Activated CD4-positive, alpha-beta T cell treated with anti-CD3 and anti-CD28 coated beads for 24 hours (primary cell): ENCODE data around the gene SDCCAG8.

Source experiments
- DNase-seq, 2 donors: peaks; one replicate each; pipeline ENCODE4 v3.0.0-alpha.2; 2020; ENCODE audit warnings: low read depth in 2 of 2

SDCCAG8 gene

DNA sequence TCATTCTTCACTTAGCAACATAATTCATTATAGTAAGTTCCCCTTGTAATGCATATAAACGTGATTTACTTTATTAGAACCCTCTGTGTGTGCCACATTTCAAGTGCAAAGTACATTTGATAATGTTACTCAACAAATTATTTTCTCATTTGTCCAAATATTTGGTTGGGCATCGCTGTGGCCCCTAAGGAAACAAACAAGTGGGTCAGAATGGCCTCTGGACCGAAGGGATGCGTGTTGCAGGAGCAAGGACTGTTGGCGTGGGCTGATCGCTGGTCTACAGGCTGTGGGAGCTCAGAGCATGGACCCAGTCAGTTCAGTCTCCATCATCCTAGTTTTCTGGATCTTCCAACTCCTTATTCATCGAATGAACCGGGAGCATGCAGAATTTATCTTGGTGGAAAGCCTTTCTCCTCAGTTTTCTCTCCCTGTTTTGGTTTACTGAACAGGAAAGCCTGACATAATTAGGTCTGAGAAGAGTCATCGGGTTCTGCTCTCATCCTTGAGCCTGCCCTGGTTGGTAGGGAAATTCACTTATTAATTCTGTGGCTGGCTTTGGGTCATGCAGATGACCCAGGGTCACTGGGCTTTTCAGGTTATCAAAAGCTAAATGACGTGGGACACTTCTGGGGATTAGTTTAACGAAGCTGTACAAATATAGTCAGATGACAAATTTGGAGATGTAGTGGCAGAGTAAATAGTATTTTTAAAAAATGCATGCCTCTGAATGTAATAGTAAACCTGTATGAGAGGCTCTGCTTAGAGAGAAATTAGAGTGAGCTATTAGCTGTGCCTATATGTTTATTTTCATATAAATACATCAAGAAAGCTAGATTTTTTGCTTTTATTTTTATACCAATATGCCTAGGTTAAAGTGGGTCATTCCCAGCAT lies 200.2 kb downstream of the SDCCAG8 start:
- DNase-seq = no peak

GRCh38 chr1:243457363-243457982 lies 201.6 kb downstream of the SDCCAG8 start:
- DNase-seq = no peak

- DNase-seq = no peak
Observed at GRCh38 chr1:243459059-243459458, 203.2 kb downstream of the SDCCAG8 start.

GRCh38 chr1:243461700-243462099 lies 205.9 kb downstream of the SDCCAG8 start:
- no peak for DNase-seq

GRCh38 chr1:243462929-243463697 lies 207.3 kb downstream of the SDCCAG8 start:
- no peak for DNase-seq

GRCh38 chr1:243465081-243465480 lies 209.2 kb downstream of the SDCCAG8 start:
- no peak for DNase-seq

DNA sequence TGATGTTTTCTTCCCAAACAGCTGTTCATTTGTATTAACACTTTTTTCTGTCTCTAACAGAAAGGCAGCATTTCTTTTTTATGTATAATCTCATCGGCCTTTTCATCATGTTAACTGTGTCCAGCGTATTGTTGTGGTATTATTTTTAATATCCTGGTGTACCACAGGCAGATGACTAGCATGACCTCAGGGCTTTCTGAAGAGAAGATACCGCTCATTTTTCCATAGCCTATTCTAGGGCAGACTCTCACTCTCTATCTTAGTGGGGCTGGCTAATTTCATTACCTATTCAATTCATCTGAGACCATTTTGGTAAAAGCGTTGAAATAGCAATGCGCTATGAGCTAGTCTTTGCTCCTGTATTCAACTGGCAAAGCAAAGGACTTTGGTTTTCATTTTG lies 209.9 kb downstream of the SDCCAG8 start:
- no peak for DNase-seq

DNA sequence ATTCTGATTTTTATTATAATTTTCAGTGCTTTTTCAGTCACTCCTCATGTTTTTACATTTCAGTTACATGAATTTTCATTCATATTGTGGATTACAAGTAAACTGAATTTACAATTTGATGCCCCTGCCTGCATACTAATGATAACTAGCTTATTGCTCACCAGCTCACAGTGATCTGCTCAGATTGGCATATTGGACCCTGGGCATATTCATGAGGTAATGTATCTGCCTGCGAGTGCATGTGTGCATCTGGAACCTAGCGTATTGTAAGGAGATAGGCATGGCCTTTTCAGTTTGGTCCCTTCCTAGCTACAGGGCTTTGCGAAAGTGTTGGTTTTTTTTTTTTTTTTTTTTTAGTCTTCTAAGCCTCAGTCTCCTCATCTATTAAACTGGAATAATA lies 213.7 kb downstream of the SDCCAG8 start:
- no peak for DNase-seq

DNA sequence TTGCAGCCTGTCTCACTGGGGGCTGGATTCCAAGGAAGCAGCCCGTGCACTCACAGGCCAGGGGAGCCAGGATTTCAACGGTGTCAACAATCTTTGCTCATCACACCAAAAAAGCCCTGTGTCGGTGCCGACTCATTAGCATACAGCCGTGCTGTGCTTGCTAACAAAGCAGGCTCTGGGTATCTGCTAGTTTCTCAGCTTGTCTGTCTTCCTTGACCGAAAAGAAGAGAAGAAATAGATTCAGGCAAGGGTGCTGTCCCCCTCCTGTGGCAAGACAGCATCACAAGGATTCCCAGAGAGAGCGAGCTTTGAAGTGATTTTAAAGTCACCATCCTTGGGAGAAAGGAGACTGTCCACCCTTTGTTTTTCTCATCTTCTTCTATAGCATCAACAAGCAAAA lies 214.7 kb downstream of the SDCCAG8 start:
- DNase-seq = no peak

DNA sequence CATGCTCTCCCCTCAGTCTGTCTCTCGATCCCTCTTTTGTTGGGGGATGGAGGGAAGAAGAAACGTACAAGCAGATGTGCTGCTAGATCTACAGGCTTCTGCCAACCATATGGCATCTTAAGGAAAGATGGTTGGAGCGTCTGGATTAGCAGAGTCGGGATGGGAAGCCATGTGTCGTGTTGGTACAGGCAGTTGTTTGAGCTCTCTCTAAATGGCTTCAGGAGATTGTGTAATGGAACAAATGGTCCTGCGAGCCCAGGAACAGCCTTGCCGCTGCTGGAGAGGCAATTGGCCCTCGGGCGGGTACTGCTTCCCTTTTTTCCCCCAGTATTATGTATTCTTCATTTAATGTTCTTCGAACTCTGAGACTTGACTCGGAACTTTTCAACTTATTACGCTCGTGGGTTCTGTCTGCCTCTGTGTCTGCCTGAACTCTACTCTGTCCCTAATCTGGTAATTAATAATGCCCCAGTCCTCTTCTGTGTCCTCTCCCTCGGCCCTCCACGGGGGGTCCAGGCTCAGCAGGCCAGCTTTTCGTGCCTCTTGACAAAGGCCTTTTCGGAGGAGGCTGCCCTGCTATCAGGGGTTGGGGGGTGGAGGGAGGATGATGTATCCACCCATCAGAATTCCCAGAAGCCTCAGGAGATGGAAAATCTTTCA lies 215.3 kb downstream of the SDCCAG8 start:
- no peak for DNase-seq

DNA sequence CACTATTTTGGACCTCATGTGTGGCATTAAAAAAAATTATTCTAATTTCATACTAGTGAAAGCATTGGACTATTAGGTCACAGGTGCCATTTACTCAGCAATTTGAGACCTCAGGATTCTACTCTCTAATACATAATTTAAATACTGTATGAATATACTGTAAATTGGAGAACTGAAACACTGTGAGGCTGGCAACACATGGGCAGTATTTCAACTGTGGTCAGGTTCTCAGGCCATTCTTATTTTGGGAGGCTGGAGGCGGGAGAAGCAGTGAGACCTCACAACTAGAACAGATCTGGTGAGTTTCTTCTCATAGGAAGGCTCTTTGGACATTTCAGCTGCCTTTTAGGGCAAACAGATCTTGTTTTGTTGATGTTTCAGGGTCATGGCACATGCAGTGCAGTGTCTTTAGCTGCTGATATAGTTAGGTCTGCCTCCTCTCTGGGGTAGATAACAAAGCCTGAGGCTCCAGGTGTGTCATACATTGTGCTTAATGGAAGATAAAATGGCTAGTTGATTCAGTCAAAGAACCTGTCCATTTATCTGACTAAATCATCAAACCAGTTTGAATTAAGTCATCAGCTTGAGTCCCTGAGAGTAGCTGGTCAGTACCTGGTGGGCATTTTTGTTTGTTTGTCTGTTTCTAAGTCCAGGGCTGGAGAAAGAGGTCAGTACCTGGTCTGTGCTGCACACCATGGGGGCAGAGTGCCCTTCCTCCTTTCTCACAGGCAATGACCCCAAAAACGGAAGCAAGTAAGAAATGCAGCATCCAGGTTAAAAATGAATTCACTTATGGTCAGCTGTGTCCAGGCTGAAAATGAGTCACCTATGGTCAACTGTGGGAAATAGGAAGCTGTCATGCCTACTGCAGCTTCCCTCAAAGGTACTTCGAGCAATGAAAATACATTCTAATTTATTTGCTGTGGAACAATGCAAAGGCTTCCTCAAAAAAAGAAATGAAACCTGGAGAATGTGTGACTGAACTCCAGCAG lies 216.2 kb downstream of the SDCCAG8 start:
- DNase-seq = no peak

DNA sequence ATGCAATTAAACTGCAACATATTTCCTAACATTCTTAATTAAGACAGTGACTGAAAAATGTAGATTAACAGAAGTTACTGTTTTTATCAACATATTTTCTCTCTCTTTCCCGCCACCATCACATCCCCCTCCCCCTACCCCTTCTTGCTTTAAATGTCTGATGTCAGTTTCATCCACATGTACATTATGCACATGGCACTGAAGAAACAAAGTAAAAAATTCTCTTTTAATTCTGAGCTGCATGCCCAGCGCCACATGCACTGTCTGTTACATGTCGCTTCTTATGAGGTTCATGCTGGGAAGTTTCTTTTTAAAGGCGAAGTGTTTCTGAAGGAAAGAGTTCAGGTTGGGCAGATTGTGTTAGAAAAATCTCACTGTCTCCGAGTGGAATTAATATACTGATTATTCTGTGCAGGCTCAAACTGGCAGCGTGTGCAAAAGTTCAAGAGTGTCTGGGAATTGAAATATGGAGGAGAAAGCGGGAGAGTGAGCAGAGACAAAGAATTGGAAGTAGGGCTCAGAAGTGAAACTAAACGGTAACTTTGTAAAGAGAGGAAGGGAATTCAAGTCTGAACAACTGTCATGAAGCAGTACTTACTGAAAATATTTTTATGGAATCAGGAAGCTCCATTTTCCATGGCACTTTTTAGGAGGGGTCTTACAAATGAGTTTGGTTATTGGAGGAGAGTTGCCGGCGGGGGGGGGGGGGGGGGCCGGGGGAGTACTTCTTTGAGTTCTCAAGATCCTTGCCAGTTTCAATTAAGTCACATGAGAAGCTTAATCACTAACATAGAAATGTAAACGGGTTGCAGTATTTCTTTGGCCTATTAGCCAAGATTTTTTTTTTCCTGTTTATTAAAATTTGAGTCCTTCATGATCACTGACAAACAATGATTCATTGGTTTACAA lies 217.6 kb downstream of the SDCCAG8 start:
- DNase-seq = no peak

DNA sequence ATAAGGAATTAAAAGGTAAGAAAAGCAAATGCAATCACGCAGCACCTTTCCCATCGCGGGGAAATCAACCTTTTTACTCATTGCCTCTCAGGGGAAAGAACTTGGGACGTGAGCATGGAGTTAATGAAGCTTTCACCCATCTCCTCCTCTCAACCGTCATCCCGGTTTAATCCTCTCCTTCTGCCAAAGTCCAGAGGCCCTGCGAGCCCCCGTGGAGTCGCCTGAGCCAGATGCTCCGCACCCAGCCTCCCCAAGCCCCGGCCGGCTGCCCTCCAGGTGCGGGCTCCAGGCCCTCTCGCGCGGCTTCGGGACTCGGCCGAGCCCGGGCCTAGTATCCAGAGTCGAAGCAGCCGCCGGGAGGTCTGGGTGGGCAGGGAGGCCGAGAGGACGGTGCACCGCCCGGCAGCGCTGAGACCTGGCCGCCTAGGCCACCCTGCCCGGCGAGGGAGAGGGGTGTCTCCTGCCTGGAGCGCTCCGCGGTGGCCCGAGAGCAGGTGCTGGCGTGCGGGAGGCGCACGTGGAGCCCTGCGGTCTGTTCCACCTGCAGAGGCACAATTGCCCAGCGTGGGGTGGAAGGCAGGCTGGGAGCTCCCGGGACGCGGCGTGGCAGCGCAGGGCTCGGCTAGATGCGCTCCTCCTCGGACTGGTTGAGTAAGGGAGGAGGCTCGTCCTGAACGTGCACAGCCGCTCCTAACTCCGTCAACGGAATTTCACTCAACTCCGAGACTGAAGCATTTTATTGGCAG lies 218.5 kb downstream of the SDCCAG8 start:
- no peak for DNase-seq

- no peak for DNase-seq
Observed at GRCh38 chr1:243474906-243475305, 219.1 kb downstream of the SDCCAG8 start.

GRCh38 chr1:243475966-243476365 lies 220.1 kb downstream of the SDCCAG8 start:
- no peak for DNase-seq

DNA sequence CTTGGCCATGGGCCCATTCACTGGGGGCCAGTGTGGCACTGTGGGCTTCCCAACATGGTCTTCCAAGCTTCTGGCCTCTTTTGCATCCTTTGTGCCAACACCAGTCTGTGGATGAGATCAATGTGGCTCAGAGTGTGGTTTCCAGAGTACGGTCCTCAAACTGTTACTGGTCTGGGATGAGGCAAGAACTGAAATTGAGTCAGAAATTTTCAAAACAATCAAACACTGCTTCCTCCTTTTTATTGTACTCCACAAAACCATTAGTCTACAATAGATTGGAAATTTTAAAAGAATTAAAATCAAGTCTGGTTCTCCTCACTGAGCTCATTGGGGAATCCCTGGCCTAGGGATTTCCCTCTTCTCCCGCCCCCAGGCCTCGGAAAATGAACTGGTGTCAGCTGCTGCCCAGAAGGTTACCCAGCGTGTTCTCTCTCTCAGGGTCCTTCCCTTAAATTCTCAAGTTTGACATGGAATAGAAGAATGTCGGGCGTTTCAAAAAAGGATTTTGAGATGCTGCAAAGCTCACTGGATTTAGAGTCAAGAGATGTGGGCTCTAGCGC lies 222.0 kb downstream of the SDCCAG8 start:
- DNase-seq = no peak

DNA sequence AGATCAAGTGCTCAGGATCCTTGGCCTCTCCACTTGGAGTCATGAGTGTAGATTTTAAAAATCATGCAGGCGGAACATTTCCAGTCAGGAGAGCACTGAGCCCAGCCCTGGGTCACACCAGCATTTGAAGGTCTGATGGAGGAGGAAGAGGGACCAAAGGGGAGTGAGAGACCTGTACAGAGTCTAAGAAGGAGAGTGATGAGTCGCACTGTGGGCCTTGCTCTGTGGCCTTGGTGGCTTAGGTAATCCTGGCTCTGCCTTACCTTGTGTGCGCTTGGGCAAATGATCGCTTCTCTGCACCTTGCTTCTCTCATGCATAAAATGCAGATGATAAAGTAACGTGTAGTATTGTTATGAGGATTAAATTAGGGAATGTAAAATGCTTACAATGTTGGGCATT lies 225.3 kb downstream of the SDCCAG8 start:
- no peak for DNase-seq

GRCh38 chr1:243482141-243483022 lies 226.5 kb downstream of the SDCCAG8 start:
- no peak for DNase-seq
